HEK293T (cell line): ENCODE data around the gene HADH.

Experiments
- BHLHE40 ChIP-seq: fragments of 450-650 bp; IDR thresholded peaks from 2 replicates; pipeline ENCODE4 v1.6.1; 2016; ENCODE audit warnings: mild to moderate bottlenecking, moderate library complexity, borderline replicate concordance
- CTBP1 ChIP-seq: fragments of 450-650 bp; IDR thresholded peaks from 2 replicates; pipeline ENCODE4 v1.6.1; 2016; ENCODE audit warnings: borderline replicate concordance
- ELF4 ChIP-seq: fragments of 450-650 bp; IDR thresholded peaks from 2 replicates; pipeline ENCODE4 v1.6.1; 2017; ENCODE audit warnings: antibody characterized with exemption
- FOXM1 ChIP-seq: fragments of 450-650 bp; IDR thresholded peaks from 2 replicates; pipeline ENCODE4 v1.6.1; 2017; ENCODE audit warnings: mild to moderate bottlenecking, borderline replicate concordance
- NFRKB ChIP-seq: fragments of 450-650 bp; IDR thresholded peaks from 2 replicates; pipeline ENCODE4 v1.6.1; 2016; ENCODE audit warnings: mild to moderate bottlenecking, moderate library complexity
- SP1 ChIP-seq: fragments of 450-650 bp; IDR thresholded peaks from 2 replicates; pipeline ENCODE4 v1.6.1; 2017

DNA sequence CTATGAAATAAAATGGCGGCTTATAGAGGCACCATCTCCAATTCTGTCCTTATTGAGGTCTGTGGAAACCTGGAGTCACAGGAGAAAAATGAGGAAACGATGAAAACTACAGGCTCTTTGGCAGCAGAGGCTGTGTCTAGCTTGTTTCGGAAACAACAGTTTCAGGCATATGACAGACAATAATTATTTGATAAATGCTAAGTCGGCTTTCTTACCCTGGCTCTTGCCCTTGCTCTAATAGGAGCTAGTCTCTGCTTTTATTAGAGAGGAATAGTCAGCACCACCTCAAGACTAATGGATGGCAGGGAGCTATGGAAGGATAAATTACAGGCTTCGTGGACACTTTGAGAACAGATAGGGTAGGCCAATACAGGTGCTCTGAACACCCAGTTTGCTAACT, 24.3 kb downstream of the HADH start:
- no peak for TF ChIP-seq BHLHE40
- TF ChIP-seq FOXM1: no peak
- TF ChIP-seq NFRKB: no peak
- TF ChIP-seq SP1: no peak
- no peak for TF ChIP-seq ELF4
- no peak for TF ChIP-seq CTBP1
